Right lobe of liver (tissue), 6 donors: ENCODE results near the gene JDP2. TPM values are rescaled to one million over a fixed set of nuclear protein-coding genes. Genes with fewer than 3 reads are reported as not detected.

Experiments
- ATAC-seq, 4 donors: fragments of 200-7000 bp; cut with Tn5 transposase; one replicate each; pipeline ENCODE4 v1.9.1; 2020; ENCODE audit warnings: mild to moderate bottlenecking in 4 of 4, moderate library complexity in 4 of 4
- DNase-seq, 3 donors: peaks; one replicate each; pipeline ENCODE4 v3.0.0-alpha.2; 2020
- H3K27ac ChIP-seq, 3 donors: fragments of 200-600 bp; one replicate each; pipeline ENCODE4 v1.8.0; 2022
- H3K27me3 ChIP-seq, 2 donors: fragments of 200-600 bp; one replicate each; pipeline ENCODE4 v1.8.0; 2022
- H3K36me3 ChIP-seq, 4 donors: fragments of 200-600 bp; sonication (generic) in 1 of 4; one replicate each; pipeline versions ENCODE4 v1.5.1 to v1.8.0; 2017 to 2022; ENCODE audit warnings: control low read depth in 1 of 4
- H3K4me1 ChIP-seq, 4 donors: fragments of 200-600 bp; sonication (generic) in 1 of 4; one replicate each; pipeline versions ENCODE4 v1.5.1 to v1.8.0; 2017 to 2022; ENCODE audit warnings: control low read depth in 1 of 4
- H3K4me3 ChIP-seq, 3 donors: fragments of 200-600 bp; one replicate each; pipeline ENCODE4 v1.8.0; 2022
- H3K9me3 ChIP-seq, 4 donors: fragments of 200-600 bp; sonication (generic) in 1 of 4; one replicate each; pipeline versions ENCODE4 v1.5.1 to v1.8.0; 2017 to 2022; ENCODE audit warnings: control low read depth in 1 of 4
- POLR2A ChIP-seq: fragments of 450-650 bp; IDR thresholded peaks from one replicate; pipeline ENCODE4 v1.6.1; 2017; ENCODE audit warnings: antibody characterized with exemption, mild to moderate bottlenecking
- WGBS: methylation state at CpG from one replicate; pipeline ENCODE4 v1.1.6; 2018; ENCODE audit warnings: low coverage, low lambda C conversion rate; ENCODE audit not compliant: insufficient coverage; ENCODE audit errors: missing lambda C conversion rate; 5-methylcytosine and 5-hydroxymethylcytosine counted together
- intact Hi-C, 2 donors: fragments of 100-400 bp; cut with DNase I; formaldehyde crosslinking; loops; one replicate each; pipeline versions ENCODE4 v1.11.2 to v1.14.1; 2022
- total RNA-seq, 6 experiments: library from RNA; depleted of rRNA in 2 of 6; stranded (reverse); fragments of >200 nt in 2 of 6; fragmentation: NEBNext Ultra II Directional in 3 of 6; extraction: Animal tissue kit (Norgen Biotek cat#: 25700) in 3 of 6; gene quantifications; one replicate each; pipeline versions ENCODE4 v1.1.0 to v1.2.4, GENCODE V29; 2016 to 2023
- TF ChIP-seq, protein P1 (sequence below), 4 donors: fragments of 200-600 bp in 3 of 4; fragments of 450-650 bp in 1 of 4; IDR thresholded peaks; one replicate each; pipeline versions ENCODE4 v1.5.1 to v1.8.0; 2016 to 2022; ENCODE audit warnings: antibody characterized with exemption in 4 of 4, mild to moderate bottlenecking in 2 of 4
- donor health status: DM: no; HTN: yes; CAD: no.
- donor health status: DM: no; HTN: no; CAD: no.
- donor health status: DM: no; HTN: no; CAD: no.
- donor health status: DM: no; HTN: yes; CAD: no.
- donor health status: DM: no; HTN: yes; CAD: no.

JDP2 gene
- total RNA-seq, 6 experiments from 2014 or later: 8.3 to 22.0 (median 11.8) TPM

DNA sequence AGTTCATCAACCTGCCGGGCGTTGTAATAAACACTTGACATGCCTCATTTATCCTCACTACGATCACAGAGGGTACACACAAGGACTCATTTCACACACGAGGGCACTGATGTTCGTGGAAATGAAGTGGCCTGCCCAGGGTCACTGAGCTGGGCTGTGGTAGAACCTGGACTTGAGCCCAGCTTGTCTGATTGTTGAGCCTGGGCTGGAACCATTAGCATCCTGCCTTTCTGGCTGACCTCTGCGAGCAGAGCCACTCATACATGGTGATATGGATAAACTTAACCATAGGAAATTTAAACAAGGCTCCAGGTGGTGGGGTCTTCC is 16.6 kb upstream of the JDP2 start:
- Histone ChIP-seq H3K4me3 (no peak overlapping the region), H3K4me1 (no peaks in the 10 kb centered on the region), H3K27me3 (no peaks in the 10 kb centered on the region), H3K27ac (no peak overlapping the region), H3K36me3 (no peaks in the 10 kb centered on the region), H3K9me3 (no peaks in the 10 kb centered on the region)
- intact Hi-C loops: no loop called here
- TF ChIP-seq, protein P1, sequence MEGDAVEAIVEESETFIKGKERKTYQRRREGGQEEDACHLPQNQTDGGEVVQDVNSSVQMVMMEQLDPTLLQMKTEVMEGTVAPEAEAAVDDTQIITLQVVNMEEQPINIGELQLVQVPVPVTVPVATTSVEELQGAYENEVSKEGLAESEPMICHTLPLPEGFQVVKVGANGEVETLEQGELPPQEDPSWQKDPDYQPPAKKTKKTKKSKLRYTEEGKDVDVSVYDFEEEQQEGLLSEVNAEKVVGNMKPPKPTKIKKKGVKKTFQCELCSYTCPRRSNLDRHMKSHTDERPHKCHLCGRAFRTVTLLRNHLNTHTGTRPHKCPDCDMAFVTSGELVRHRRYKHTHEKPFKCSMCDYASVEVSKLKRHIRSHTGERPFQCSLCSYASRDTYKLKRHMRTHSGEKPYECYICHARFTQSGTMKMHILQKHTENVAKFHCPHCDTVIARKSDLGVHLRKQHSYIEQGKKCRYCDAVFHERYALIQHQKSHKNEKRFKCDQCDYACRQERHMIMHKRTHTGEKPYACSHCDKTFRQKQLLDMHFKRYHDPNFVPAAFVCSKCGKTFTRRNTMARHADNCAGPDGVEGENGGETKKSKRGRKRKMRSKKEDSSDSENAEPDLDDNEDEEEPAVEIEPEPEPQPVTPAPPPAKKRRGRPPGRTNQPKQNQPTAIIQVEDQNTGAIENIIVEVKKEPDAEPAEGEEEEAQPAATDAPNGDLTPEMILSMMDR (IDR thresholded peaks at IDR 0.05): no peak
- TF ChIP-seq POLR2A: no peak
- ATAC-seq (peak in 1 of 4 donors; percentile 28), DNase-seq (no peak)
- WGBS: 49% methylated on average over 6 of the region's 6 CpGs

DNA sequence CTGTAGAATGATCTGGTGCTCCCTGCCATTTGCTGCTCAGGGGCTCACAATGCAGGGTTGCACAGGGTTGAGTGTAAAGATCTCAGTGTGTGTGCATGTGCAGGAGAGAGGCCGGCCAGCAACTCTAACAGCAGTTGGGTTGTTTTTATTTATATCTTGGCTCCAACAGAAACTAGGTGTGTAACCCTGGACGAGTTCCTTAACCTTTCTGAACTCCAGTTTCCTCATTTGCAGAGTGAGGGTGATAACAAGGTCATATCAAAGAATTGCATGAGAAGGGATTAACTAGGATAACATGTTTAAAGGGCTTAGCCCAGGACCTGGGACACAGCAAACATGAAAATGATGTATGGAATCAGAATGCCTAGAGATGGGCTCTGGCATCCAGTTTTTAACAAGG is 14.8 kb upstream of the JDP2 start:
- ATAC-seq: no peak
- intact Hi-C loops: no loop called here
- WGBS: 69% methylated on average over 2 of the region's 2 CpGs

DNA sequence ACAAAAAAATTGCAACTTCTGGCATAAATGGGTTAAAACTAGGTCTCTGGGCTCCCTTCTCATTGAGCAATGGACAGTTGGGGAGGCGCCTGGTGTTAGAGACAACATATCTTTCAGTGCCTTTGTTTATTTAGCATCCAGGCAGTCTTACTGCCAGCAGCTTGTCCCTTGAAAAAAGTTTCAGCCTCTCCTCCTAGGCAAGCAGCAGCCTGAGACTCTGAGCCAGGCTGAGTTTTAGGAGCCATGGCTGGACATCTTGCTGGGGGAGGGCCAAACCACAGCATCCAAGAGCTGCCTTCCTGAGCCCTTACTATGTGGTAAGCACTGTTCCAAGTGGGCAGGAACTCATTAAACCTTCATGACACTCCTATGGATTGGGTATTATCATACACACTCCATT is 10.1 kb upstream of the JDP2 start:
- ATAC-seq (peak; percentile 82 to 94 (median 88)), DNase-seq (peak in 1 of 3 donors; percentile 57)
- intact Hi-C loops: no loop called here
- Histone ChIP-seq H3K27ac (no peak overlapping the region), H3K9me3 (no peaks in the 10 kb centered on the region), H3K27me3 (no peaks in the 10 kb centered on the region), H3K4me3 (no peak overlapping the region), H3K4me1 (peaks cover 0 to 21% (median 0%) of the 10 kb centered on the region in 4 donors), H3K36me3 (no peaks in the 10 kb centered on the region)
- 33% methylated on average over 1 of the region's 1 CpG for WGBS
- TF ChIP-seq, protein P1 (IDR thresholded peaks at IDR 0.05): no peak
- no peak for TF ChIP-seq POLR2A

More for the DNA sequence above, 14.8 kb upstream of the JDP2 start:
- Histone ChIP-seq H3K4me3 (no peak overlapping the region), H3K36me3 (no peaks in the 10 kb centered on the region), H3K27me3 (no peaks in the 10 kb centered on the region), H3K4me1 (peaks cover 0 to 8% (median 0%) of the 10 kb centered on the region in 4 donors), H3K27ac (no peak overlapping the region), H3K9me3 (no peaks in the 10 kb centered on the region)
- TF ChIP-seq, protein P1 (IDR thresholded peaks at IDR 0.05): no peak
- TF ChIP-seq POLR2A: no peak
- no peak for DNase-seq

DNA sequence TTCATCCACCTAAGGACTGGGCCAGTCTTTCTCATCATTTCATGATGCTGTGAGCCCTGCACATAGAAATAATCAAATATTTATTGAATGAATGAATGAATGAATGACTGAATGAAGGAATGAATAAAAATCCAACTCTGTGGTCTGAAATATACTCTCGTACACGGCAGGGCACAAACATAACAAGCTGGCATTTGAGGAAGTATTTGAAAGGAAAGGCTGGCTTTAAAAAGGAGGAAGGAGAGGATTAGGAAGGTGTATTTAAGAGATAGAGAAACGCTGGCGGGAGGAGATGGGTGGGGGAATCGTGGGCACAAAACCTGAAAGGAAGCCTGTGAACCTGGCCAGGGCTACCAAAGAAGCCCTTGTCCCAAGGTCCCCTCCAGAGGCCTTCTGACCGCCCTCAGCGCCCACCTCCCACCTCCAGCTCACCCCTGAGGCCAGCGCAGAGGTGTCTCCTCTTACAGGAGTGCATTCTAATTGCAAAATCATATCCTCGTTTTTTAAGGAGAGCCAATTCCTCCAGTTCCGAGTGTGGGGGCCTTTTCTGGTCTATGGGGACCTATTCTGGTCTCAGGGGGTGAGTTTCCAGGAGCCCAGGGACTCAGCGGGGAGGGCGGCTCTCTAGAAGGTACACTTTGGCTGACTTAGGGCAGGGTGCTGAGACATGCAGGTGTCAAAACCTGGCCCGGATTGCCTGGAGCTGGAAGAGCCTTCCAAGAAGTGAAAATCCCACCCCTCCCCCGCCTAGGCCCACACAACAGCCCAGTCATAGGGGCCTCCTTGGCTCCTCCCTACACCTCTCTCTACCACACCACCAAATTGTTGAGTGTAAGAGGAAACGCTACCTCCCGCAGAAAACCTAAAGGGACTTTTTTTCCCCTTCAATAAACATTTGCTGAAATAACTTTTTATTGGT is 8.7 kb upstream of the JDP2 start:
- WGBS: 41% methylated on average over 16 of the region's 16 CpGs
- intact Hi-C loops: no loop called here
- H3K4me1 ChIP-seq: peaks cover 0 to 21% (median 0%) of the 10 kb centered on the region in 4 donors
- peak in 1 of 3 donors; percentile 59 for DNase-seq
- TF ChIP-seq POLR2A: no peak
- TF ChIP-seq, protein P1 (IDR thresholded peaks at IDR 0.05): no peak
- peak; percentile 41 to 71 (median 60) for ATAC-seq
- no peaks in the 10 kb centered on the region for H3K36me3 ChIP-seq
- no peak overlapping the region for H3K27ac ChIP-seq
- no peak overlapping the region for H3K4me3 ChIP-seq
- no peaks in the 10 kb centered on the region for H3K27me3 ChIP-seq
- H3K9me3 ChIP-seq: no peaks in the 10 kb centered on the region
